SKM-1 treated with dmso at 0.1 percent for 144 hours (cell line): ENCODE data around the gene GRWD1.
A peak's percentile ranks its signal among the peaks of the same experiment; 100 is the strongest.

Source experiments
- DNase-seq: peaks from one replicate; lab custom pipeline; 2025; ENCODE audit not compliant: unreplicated experiment; lab: John Stamatoyannopoulos, UW

The GRWD1 gene

GRCh38 chr19:48455908-48456562, 10.3 kb downstream of the GRWD1 start:
- DNase-seq = no peak

GRCh38 chr19:48456864-48457263, 11.1 kb downstream of the GRWD1 start:
- no peak for DNase-seq

GRCh38 chr19:48458016-48458415, 12.2 kb downstream of the GRWD1 start:
- no peak for DNase-seq

- DNase-seq = no peak
These were observed 15.8 kb downstream of the GRWD1 start for GRCh38 chr19:48461651-48461981.

GRCh38 chr19:48461982-48462655, 16.3 kb downstream of the GRWD1 start:
- no peak for DNase-seq

GRCh38 chr19:48465215-48465614, 19.4 kb downstream of the GRWD1 start:
- DNase-seq = no peak

GRCh38 chr19:48466561-48467325, 21.0 kb downstream of the GRWD1 start:
- no peak for DNase-seq

GRCh38 chr19:48468772-48469288, 23.0 kb downstream of the GRWD1 start:
- DNase-seq = peak; percentile 99

- peak; percentile 20 for DNase-seq
These were observed 23.6 kb downstream of the GRWD1 start, which contains the start of gene CYTH2 for GRCh38 chr19:48469289-48469881. CYTH2 (plus strand) TSS chr19:48469369; CDS start chr19:48469508, 139 bp downstream.

- no peak for DNase-seq
These were observed 24.3 kb downstream of the GRWD1 start for GRCh38 chr19:48469934-48470680.

GRCh38 chr19:48470856-48471255, 25.1 kb downstream of the GRWD1 start:
- no peak for DNase-seq

- DNase-seq = no peak
These were observed 26.1 kb downstream of the GRWD1 start for GRCh38 chr19:48471836-48472235.

GRCh38 chr19:48473161-48473966, 27.6 kb downstream of the GRWD1 start:
- DNase-seq = no peak

GRCh38 chr19:48474084-48474592, 28.4 kb downstream of the GRWD1 start:
- DNase-seq = no peak

- no peak for DNase-seq
These were observed 29.7 kb downstream of the GRWD1 start for GRCh38 chr19:48475369-48476068.

- no peak for DNase-seq
These were observed 30.4 kb downstream of the GRWD1 start for GRCh38 chr19:48476176-48476575.

GRCh38 chr19:48477067-48477685, 31.4 kb downstream of the GRWD1 start:
- DNase-seq = no peak

- DNase-seq = no peak
These were observed 32.0 kb downstream of the GRWD1 start for GRCh38 chr19:48477698-48478338.
